GM19023 (cell line): Measurements from ENCODE around the gene TMEM270.
A peak's percentile ranks its signal among the peaks of the same experiment; 100 is the strongest.
"Not testable (repeated sequence)": the region's sequence is repeated elsewhere in the genome, so short reads cannot be mapped to it uniquely, and the experiment has no call there.

ENCODE experiments used
- ATAC-seq: cut with Tn5 transposase; IDR thresholded peaks from one replicate; pipeline ENCODE4 v1.9.1; 2021; ENCODE audit warnings: mild to moderate bottlenecking, moderate library complexity; ENCODE audit not compliant: unreplicated experiment

TMEM270 gene

DNA sequence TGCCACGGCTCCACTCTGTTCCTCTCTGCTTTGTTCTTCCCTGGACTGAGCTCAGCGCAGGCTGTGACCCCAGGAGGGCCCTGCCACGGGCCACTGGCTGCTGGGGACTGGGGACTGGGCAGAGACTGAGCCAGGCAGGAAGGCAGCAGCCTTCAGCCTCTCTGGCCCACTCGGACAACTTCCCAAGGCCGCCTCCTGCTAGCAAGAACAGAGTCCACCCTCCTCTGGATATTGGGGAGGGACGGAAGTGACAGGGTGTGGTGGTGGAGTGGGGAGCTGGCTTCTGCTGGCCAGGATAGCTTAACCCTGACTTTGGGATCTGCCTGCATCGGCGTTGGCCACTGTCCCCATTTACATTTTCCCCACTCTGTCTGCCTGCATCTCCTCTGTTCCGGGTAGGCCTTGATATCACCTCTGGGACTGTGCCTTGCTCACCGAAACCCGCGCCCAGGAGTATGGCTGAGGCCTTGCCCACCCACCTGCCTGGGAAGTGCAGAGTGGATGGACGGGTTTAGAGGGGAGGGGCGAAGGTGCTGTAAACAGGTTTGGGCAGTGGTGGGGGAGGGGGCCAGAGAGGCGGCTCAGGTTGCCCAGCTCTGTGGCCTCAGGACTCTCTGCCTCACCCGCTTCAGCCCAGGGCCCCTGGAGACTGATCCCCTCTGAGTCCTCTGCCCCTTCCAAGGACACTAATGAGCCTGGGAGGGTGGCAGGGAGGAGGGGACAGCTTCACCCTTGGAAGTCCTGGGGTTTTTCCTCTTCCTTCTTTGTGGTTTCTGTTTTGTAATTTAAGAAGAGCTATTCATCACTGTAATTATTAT, 28.9 kb upstream of the TMEM270 start:
- ATAC-seq = no peak

DNA sequence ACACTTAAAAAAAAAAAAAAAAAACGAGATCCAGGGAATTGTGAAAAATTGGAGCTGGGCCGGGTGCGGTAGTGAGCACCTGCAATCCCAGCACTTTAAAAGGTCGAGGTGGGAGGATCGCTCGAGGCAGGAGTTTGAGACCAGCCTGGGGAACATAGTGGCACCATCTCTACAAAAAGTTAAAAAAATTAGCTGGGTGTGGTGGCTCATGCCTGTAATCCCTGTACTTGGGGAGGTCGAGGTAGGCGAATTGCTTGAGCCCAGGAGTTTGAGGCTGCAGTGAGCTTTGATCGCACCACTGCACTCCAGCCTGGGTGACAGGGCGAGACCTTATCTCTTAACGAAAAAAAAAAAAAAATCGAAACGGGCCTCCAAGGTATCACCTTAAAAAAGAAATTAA, 28.2 kb upstream of the TMEM270 start:
- no peak for ATAC-seq

GRCh38 chr7:73833251-73833919, 27.6 kb upstream of the TMEM270 start:
- ATAC-seq = no peak

DNA sequence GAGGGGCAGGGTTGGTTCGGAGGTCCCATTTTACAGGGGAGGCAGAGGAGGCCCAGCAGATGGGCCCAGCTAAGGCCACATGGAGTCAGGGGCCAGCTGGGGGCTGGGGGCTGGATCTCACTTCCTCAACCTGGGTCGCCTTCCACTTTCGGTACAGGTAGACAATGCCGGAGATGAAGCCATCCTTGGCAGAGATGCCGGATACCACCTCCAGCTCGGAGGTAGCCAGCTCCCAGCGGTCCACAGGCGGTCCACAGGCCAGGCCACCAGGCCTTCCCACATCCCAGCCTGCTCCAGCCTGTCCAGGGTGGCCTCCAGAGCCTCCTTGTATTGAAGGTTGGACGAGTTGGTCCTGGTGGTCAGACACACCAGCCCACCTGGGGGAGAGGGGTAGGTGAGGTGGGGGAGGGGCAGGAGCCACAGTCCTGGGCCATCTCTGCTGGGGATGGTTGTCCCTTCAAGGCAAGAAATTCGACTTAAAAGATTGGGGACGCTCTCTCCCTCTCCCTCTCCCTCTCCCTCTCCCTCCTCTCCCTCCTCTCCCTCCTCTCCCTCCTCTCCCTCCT, 26.2 kb upstream of the TMEM270 start:
- ATAC-seq = no peak

- not testable (repeated sequence) for ATAC-seq
Measured at GRCh38 chr7:73837167-73837566, 23.8 kb upstream of the TMEM270 start.

GRCh38 chr7:73838642-73839041, 22.3 kb upstream of the TMEM270 start:
- no peak for ATAC-seq

- ATAC-seq = no peak
Measured at GRCh38 chr7:73839290-73839689, 21.7 kb upstream of the TMEM270 start.

GRCh38 chr7:73839743-73840714, 20.9 kb upstream of the TMEM270 start:
- ATAC-seq = no peak

DNA sequence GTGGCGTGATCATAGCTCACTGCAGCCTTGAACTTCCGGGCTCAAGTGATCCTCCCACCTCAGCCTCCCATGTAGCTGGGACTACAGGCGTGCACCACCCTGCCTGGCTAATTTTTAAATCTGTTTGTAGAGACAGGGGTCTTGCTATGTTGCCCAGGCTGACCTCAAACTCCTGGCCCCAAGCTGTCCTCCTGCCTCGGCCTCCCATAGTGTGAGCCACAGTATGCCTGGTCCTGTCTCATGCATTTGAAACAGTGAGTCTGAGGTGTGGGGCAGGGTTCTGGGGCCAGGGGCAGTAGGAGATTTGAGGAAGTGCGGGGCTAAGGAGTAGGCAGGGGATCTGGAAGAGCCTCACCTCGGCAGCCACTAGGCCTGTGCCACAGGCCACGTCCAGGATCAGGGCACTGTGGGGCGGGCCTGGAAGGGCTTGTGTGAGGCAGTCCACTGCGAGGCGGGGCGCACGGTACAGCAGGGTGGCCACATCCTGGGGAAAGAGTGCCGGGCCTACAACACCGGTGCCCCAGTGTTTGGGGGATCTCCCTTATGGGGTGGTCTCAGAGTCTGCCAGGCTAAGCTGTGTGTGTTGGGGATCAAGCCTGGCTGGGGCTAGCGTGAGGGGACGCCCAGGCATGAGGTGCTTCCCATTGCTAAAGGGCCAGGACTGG, 20.1 kb upstream of the TMEM270 start:
- ATAC-seq = no peak

- no peak for ATAC-seq
Measured at GRCh38 chr7:73841689-73842066, 19.3 kb upstream of the TMEM270 start.

- ATAC-seq = peak; percentile 96
Measured at GRCh38 chr7:73842067-73842976, 18.6 kb upstream of the TMEM270 start, which contains the start of gene METTL27. Gene METTL27 (minus strand): TSS chr7:73842516. CDS start chr7:73842140, 376 bp downstream.

DNA sequence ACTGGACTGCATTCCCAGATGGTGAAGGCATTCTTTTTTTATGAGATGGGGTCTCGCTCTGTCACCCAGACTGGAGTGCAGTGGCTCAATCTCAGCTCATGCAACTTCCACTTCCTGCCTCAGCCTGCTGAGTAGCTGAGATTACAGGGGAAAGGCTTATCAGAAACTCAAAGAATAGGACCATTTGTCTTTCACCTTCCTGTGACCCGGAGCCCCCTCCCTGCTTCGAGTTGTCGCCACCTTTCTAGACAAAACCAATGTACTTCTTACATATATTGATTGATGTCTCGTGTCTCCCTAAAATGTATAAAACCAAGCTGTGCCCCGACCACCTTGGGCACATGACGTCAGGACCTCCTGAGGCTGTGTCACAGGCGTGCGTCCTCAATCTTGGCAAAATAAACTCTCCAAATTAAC, 16.8 kb upstream of the TMEM270 start:
- ATAC-seq = no peak

DNA sequence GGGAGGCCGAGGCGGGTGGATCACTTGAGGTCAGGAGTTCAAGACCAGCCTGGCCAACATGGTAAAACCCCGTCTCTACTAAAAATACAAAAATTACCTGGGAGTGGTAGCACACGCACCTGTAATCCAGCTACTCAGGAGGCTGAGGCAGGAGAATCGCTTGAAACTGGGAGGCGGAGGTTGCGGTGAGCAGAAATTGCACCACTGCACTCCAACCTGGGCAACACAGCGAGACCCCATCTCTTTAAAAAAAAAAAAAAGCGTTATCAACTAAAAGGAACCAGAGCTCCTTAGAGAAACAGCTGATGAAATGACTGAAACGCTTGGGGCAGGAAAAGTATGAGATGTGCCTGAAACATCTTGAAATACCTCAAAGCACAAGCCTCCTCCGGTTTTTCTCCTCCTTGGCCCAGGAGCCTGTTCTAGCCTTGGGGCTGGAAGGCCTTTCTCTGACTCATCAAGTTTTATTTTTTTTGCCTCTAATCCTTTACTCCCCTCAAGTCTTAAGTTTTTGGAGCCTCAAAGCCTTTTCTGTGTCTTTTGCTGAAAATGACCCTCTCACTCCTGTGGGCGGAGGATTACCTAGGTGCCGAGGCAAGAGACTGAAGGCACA, 16.0 kb upstream of the TMEM270 start:
- no peak for ATAC-seq

- not testable (repeated sequence) for ATAC-seq
Measured at GRCh38 chr7:73845701-73846195, 15.2 kb upstream of the TMEM270 start.

DNA sequence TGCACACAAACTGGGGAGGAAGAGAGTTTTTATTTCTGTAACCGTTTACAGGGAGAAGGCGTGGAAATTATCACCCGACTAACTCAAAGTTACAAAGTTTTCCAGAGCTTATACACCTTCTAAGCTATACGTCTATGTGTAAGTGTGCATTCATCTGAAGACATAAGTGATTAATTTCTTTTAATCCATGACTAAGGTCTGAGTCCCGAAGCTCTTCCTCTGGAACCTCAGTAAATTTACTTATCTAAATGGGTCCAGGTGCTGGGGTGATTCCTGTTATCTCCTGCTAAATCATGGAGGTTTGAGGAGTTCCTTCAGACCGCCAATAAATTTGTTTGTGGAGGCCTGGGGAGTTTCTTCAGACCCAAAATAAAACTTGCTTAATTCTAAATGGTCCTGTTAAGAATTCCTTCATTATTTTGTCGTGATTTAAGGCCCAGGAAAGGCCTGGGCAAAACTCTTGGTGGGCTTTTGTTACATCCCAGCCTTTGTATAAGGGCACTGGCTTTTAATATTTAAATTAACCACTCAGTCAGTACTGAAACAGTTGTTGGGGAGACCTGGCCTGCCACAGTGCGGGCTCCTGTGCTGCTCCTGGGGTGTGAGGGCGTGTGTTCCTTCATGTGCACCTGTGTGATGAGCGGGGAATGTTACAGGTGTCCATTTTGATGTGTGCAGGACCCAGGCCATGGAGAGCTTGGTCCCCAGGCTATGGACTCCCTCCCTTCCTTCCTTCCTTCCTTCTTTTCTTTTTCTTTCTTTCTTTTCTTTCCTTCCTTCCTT, 12.8 kb upstream of the TMEM270 start:
- no peak for ATAC-seq

DNA sequence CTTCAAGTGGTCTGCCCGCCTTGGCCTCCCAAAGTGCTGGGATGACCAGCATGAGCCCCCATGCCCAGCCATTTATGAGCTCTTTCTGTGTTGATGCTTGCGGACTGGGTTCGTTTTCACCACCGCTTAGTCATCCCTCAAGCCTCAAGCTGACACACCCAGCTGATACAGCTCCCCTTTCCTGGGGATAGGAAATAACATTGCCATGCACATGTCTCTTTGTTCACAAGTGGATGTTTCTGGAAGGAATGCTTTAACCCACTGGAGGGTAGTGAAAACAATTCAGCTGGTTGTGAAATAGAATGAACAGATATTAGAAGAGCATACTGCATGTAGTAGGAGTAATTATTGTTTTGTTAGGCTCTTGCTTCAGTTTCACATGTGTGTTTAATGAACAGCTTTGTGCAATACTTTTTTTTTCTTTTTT, 10.2 kb upstream of the TMEM270 start:
- ATAC-seq = no peak

GRCh38 chr7:73851410-73852338, 9.3 kb upstream of the TMEM270 start:
- ATAC-seq = peak; percentile 65
